GM19099 (cell line): ENCODE measurements around the gene BMPR1B.

Source experiments
- POLR2A ChIP-seq: IDR thresholded peaks from 3 replicates; pipeline ENCODE4 v1.6.1; 2011; ENCODE audit warnings: low read depth; ENCODE audit not compliant: insufficient read length; ENCODE audit errors: extremely low read depth

BMPR1B gene

DNA sequence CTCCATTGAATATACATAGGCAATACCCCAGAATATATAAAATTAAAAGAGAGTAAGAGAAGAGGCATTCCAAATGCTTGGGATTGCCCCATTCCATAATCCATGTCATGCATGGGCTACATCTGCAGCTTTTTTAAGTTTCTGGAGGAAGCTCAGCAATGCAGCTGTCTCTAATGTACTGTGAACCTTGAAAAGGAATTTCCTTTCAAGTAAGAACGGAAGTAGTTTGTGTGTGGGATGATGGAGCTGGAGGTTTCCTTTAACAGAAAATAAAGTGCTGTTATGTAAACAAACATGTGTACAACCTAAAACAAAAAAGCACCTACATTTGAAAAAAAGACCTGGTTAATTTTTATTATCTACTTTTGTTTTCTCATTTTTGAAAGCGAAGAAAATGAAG is 303.5 kb downstream of the BMPR1B start:
- TF ChIP-seq POLR2A = no peak

DNA sequence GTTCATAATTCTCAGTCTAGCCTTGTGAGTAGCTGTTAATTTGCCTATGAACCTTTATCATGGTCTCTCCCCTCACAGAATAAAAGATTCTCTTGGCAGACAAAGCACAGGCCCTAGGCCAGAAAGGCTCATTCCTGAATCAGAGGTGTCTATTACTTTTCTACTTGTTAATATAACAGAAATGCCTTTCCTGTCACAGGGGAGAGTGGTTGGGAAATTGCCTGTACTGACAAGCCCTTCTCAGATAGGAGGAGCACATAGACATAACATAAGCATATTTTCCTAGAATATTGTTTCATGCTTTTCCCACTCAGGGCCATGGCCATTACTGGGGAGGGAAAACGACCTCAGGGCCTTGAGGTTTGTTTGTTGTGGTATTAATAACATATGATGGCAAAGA is 308.3 kb downstream of the BMPR1B start:
- no peak for TF ChIP-seq POLR2A

DNA sequence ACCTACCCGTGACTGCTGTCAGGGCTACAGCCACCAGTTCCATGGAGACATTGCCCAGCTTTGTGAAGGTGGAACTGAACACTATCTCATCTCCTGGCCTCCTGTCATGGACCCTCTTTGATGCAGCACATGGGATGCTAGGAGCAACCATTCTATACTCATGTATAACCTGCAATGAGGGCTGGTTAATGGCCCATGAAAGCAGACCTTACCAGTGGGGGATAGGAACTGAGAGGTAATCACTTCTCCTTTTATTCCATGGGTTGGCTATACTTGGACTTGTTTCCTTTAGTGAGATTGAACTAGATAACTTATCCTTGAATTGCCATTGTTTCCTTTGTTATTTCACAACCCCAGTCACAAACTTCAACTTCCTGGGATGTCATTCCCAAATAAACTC is 310.6 kb downstream of the BMPR1B start:
- no peak for TF ChIP-seq POLR2A

DNA sequence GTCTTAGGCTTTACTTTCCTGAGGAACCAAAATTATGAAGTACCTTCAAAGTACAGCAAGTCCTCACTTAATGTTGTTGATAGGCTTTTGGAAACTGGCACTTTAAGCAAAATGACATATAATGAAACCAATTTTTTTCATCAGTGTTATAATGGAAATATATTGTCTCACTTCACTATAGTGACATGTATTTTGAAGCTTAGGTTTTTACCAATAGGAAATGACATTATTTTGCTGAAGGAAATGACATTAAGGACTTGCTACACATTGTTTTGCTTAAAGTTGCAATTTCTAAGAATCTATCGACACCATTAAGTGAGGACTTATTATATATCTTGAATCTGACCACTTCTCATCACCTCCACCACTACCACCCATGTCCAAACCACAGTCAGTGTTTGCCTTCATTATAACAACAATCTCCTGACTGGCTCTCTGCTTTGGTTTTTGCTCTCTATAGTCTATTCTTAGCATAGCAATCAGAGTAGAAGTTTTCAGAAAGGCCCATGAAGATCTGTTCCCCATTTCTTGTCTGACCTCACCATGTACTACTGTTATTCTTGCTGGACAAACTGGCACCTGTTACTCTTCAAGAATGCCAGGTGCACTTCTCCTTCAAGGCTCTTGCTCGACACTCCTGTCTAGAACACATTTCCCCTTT is 311.2 kb downstream of the BMPR1B start:
- TF ChIP-seq POLR2A = no peak

DNA sequence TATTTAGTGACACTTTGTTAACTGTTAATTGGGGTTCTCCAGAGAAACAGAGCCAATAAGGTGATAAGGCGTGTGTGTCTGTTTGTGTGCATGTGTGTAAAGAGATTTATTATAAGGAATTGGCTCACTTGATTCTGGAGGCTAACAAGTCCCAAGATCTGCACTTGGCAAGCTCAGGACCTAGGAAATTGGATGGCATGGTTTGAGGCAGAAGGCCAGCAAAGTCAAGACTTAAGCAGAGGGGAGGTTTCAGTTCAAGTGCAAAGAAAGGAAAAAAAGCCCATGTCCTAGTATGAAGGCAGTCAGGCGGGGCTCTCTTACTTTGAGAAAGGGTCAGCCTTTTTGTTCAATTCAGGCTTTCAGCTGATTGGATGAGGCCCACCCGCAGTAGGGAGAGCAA is 314.1 kb downstream of the BMPR1B start:
- TF ChIP-seq POLR2A = no peak

DNA sequence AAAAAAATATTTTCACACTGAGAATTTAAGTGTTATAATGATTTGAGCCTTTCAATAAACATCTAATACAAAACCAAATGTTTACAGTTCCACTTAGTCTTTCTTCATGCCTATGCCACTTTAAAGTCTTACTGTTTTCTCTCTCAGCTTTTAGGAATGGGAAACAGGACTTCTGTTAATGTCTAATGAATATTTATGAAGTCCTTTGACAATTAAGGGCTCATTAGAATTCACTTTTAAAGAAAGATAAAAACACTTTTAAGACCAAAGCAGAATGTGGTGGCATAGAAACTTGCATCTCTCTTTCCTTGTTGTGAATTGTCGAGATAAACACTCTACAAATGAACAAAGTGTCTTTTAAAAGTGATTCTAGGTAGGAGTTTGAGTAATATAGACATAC is 315.9 kb downstream of the BMPR1B start:
- no peak for TF ChIP-seq POLR2A

DNA sequence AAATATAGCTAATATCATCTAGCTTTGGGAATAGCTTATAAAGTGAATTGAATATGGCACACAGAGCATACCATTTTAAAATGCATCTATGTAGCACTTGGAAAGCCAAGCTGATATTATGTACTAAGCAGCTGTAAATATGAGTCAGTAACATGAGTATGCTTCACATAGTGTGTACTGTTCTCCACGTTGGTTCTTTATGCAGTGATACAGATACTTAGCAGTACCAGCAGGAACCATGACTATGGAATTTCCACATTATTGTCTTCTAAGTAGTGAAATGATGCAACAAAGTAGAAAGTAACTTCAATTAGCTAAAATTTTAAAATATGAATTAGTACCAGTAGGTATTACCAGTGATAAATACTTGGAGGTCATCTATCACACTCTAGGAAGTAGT is 320.1 kb downstream of the BMPR1B start:
- TF ChIP-seq POLR2A = no peak

DNA sequence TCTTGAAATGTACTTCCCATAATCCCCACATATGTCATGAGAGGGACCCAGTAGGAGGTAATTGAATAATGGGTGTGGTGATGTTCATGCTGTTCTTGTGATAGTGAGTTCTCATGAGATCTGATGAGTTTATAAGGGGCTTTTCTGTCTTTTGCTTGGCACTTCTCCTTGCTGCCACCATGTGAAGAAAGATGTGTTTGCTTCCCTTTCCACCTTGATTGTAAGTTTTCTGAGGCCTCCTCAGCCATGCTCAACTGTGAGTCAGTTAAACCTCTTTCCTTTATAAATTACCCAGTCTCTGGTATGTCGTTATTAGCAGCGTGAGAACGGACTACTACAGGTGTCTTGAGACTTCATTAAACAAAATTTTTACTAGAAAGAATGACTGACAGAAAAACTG is 323.2 kb downstream of the BMPR1B start:
- TF ChIP-seq POLR2A = no peak

DNA sequence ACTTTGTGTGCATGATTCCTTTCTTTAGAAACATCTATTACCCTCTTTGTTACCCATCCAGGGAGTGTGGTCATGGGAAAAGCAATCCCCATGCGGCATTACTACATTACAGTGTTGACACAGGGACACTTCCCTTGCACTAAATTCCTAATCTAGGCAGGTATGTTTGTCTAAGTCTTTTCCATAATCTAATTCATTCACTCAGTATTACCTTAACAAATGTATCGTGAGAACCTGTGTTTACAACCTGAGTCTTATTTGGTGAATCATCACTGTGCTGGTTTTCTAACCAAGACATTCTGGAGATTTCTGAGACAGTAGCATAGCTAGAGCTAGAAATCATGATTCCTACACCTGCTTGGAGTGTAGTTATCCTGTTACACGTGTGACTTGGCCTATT is 326.8 kb downstream of the BMPR1B start:
- no peak for TF ChIP-seq POLR2A

DNA sequence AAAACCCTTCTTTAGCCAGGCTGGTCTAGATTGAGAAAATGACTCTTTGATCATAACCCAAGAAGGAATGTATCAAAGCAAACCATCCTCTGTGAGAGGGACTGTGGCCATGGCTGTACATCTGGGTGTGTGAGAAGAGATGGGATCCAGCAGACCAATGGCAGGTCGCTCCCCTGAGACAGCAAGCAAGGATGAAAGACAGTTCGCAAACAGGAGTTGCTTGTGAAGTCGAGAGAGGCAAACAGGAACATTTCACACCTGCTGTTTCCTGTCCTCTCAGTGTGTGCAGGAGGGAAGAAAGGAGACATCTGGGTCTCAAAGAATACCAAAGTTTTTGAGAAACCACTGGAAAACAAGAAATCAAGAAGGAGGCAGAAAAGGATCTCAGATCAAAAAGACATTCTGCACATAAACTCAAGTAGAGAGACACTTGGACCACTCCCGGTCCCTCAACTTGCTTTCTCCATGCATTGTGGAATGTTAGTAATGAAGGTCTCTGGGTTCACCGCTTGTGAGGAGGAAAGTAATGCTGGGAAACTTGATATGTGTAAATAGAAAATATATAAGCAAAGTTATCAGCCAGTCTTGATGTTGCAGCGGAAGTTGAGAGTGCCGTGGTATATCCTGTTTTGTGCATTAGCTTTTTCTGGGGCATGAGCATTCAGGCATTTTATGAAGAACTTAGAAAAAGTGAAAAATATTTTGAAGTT is 327.5 kb downstream of the BMPR1B start:
- no peak for TF ChIP-seq POLR2A

DNA sequence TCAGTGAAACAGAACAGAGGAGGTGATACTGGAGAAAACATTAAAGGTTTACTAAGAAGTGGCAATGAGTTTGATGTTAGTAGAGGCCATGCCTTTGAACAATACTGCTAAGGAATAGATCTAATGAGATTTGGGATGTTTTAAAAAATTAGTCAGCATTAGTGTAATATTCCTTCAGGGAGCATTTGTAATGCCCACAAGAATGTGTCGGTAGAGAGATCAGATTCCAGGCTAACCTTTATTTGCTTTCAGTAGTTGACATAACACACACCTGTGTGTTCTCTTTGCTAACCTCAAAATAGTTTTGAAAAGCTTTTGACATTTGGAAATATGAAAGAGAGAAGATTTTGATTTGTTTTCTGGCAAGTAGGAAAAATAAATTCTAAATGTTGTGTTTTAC is 328.8 kb downstream of the BMPR1B start:
- TF ChIP-seq POLR2A = no peak

DNA sequence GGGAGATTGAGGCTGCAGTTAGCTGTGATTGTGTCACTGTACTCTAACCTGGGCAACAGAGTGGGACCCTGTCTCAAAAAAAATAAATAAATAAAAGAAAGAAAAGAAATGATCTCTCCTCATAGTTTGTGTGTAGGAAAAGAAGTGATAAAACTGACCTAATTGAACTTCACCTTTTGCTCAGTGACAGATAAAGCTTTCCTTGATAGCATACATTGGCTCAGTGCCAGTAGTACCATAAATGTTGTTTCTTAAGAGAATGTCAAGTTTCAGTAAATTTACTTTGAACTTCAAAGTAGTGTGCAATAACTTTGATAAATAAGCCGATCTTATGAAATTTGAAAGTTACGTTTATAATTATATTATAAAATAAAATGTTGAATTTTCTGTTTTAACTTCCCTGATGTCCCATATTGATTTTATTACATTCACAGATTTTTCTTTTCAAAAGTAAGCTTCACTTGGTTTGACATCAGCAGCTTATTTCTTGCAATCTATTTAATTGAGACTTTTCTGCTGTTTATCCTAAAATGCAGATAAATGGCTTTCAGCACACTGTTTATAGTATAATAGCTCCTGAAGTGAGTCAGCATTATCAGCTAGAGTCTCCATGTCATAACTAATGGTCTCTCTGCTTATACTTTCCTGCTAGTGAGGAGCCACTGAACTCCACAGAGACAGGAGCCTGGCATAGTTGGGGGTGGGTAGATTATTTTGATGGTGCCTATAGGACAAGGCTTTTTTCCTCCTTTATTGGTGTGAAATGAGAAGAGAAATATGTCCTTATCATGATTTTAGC is 330.1 kb downstream of the BMPR1B start:
- TF ChIP-seq POLR2A = no peak

DNA sequence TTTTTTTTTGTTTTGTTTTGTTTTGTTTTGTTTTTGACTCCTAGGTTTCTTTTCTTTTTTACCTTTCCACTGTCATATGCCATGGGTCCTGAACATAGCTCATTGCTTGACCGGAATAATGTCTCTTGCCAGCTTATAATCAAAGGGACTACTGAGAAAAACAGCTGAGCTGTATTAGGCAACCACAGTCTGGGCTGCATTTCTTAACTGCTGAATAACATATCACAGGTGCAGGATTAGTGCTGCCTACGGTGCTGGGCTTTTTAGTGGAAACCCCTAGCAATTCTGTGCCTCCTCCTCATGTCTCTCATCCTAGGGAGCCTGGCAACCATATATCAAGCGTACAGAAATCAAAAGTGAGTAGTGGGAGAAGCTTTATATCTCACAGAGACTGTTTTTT is 333.5 kb downstream of the BMPR1B start:
- no peak for TF ChIP-seq POLR2A

DNA sequence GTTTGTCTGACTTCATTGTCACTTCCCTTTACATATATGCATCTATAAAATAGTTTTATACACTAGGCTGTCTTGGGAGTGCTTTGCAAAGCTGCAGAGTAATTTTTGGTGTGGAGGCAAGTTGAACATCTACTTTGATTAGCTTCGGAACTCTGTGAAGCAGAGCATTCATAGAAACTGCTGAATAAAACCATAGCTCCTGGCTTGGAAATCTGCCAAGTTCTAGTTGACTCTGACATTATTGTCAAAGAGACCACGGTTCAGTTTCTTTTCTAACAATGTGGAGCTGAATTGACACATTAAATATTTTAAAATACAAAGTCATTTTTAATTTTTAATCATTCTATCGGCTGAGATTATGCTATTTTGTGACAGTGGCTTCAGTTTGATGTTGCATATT is 335.0 kb downstream of the BMPR1B start:
- no peak for TF ChIP-seq POLR2A

DNA sequence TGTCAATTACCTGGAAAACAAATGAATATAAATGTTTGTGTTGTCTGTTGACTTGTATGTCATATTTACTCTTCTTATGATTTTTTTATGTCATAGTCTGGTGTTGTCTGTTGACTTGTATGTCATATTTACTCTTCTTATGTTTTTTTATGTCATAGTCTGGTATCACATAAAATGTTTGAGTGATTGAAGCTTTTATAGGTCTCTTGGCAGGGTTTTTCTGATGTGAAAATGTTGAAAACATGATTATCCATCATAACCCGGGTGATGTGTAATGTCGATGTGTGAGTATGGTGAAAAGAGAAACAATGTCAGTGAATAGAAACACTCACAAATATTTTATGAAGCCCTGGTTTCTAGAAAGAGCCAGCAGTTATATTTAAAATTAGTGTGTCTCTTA is 335.7 kb downstream of the BMPR1B start:
- TF ChIP-seq POLR2A = no peak
